ENCODE measurements around the gene TBCD.

GRCh38 chr17:82870541-82870940 is 118.7 kb downstream of the TBCD start:
- TF ChIP-seq POLR2AphosphoS5 (IDR thresholded peaks at IDR 0.05) = no peak
- TF ChIP-seq CTCF (IDR thresholded peaks at IDR 0.05) = no peak

Data from breast epithelium (tissue), 3 donors.